Measurements from ENCODE around the gene RPL19. TPM values are rescaled to one million over a fixed set of nuclear protein-coding genes. Genes with fewer than 3 reads are reported as not detected.
A peak's percentile ranks its signal among the peaks of the same experiment; 100 is the strongest.

RPL19 gene
- total RNA-seq, result 3,324 and 3,891 TPM in 2 replicates

DNA sequence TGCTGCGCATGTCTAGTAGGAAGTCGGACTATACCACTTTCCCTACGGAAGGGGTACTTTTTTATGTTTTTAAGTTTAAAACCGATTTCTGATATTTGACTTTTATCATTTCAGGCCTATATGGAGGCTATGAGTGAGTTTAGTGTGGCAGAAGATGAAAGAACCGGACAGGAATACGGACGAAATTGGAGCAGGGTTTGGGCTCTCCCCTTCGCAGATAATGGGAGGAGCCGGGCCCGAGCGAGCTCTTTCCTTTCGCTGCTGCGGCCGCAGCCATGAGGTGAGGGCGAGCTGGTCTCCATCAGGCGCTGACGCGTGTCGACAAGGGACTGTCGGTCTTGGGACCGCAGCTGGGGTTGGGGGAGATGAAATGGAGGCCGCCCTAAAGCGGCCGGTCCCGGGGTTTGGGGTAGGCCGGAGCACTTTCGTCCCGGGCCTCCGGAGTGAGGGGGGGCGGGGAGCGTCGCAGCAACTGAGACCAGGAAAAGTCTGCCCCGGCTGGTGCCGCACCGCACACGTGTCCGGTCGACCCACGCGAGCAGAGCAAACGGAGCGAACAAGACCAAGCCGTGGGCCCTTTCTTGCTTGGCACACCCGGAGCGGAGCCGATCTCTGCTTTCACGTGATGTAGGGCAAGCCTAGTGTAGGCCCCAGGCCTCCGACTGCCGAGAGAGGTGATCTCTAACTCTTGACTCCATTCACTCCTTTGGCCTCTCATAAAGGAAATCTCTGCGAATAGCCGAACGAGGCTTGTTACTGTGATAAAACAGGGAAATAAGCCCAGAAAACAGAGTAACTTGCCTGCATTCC lies at the start of gene RPL19:
RPL19 (plus strand) TSS at position 214 of the 810 bp plus-strand sequence; CDS start at position 276, 62 bp downstream.
- TF ChIP-seq, protein P1, sequence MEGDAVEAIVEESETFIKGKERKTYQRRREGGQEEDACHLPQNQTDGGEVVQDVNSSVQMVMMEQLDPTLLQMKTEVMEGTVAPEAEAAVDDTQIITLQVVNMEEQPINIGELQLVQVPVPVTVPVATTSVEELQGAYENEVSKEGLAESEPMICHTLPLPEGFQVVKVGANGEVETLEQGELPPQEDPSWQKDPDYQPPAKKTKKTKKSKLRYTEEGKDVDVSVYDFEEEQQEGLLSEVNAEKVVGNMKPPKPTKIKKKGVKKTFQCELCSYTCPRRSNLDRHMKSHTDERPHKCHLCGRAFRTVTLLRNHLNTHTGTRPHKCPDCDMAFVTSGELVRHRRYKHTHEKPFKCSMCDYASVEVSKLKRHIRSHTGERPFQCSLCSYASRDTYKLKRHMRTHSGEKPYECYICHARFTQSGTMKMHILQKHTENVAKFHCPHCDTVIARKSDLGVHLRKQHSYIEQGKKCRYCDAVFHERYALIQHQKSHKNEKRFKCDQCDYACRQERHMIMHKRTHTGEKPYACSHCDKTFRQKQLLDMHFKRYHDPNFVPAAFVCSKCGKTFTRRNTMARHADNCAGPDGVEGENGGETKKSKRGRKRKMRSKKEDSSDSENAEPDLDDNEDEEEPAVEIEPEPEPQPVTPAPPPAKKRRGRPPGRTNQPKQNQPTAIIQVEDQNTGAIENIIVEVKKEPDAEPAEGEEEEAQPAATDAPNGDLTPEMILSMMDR (IDR thresholded peaks at IDR 0.05), result no peak
- ChIA-PET CTCF (interaction anchor here (0.9 to 2.2 kb wide), 8 partner anchors 25 to 217 kb away, joined by 3 to 16 read pairs (median 5); no protein-coding TSS in a partner anchor), POLR2A (interaction anchor here (0.6 to 3.2 kb wide), 37 partner anchors 9 to 1363 kb away, joined by 3 to 57 read pairs (median 5); partner anchors contain the start of genes ARL5C, CDK12, CWC25 and FBXL20)
- H3K9me3 Mint-ChIP-seq, result no peaks in the 10 kb centered on the region
- ATAC-seq (ENCODE audit: low read depth) (peak; percentile 80), DNase-seq (peak; percentile 71)
- no peaks in the 10 kb centered on the region for H3K27me3 Mint-ChIP-seq
- H3K36me3 Mint-ChIP-seq (ENCODE audit: low read depth), result peaks cover 54% of the 10 kb centered on the region
- peak within 1 kb of the TSS; percentile 100 for H3K27ac Mint-ChIP-seq
- peak within 1 kb of the TSS; percentile 99 for H3K4me3 Mint-ChIP-seq
- peaks cover 69% of the 10 kb centered on the region for H3K4me1 Mint-ChIP-seq
- intact Hi-C loops (cut with micrococcal nuclease), result loop anchor here (1.0 to 10.0 kb wide), 6 partner anchors 9 to 448 kb away; partner anchors contain the start of genes FBXL20, PPP1R1B and PSMB3

DNA sequence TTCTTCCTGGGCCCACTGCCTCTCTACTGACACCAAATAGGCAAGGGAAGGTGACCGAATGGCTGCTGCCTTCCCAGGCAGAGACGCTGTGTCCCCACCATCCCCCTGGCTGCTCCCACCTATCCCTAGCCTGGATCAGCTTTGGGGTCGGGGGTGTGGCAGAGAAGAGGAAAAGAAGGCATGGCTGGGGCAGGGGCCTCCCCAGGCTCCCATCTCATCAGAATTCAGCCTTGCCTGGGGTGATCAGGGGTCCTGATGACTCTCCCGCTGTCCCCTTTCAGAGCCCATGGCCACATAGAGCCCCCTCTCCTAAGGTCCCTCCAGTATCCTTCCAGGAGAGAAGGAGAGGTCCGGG lies 49.3 kb upstream of the RPL19 start:
- CTCF ChIA-PET, result interaction anchor here (1.3 to 5.4 kb wide), 2 partner anchors 94 to 167 kb away, joined by 6 to 160 read pairs; no protein-coding TSS in a partner anchor
- Mint-ChIP-seq H3K4me3 (peak overlapping the region; percentile 54), H3K27me3 (peaks cover 47% of the 10 kb centered on the region), H3K4me1 (peaks cover 36% of the 10 kb centered on the region), H3K9me3 (no peaks in the 10 kb centered on the region), H3K36me3 (ENCODE audit: low read depth) (peaks cover 11% of the 10 kb centered on the region), H3K27ac (no peak overlapping the region)
- TF ChIP-seq, protein P1 (IDR thresholded peaks at IDR 0.05), result no peak
- DNase-seq (no peak), ATAC-seq (ENCODE audit: low read depth) (no peak)
- intact Hi-C loops (cut with micrococcal nuclease), result loop anchor here (5.0 to 10.0 kb wide), 2 partner anchors 183 to 476 kb away; partner anchors contain the start of genes EPOP and FBXO47
- POLR2A ChIA-PET, result interaction anchor here (4.2 kb wide), 1 partner anchor 282 kb away, joined by 40 read pairs; the partner anchor contains the start of gene LASP1

DNA sequence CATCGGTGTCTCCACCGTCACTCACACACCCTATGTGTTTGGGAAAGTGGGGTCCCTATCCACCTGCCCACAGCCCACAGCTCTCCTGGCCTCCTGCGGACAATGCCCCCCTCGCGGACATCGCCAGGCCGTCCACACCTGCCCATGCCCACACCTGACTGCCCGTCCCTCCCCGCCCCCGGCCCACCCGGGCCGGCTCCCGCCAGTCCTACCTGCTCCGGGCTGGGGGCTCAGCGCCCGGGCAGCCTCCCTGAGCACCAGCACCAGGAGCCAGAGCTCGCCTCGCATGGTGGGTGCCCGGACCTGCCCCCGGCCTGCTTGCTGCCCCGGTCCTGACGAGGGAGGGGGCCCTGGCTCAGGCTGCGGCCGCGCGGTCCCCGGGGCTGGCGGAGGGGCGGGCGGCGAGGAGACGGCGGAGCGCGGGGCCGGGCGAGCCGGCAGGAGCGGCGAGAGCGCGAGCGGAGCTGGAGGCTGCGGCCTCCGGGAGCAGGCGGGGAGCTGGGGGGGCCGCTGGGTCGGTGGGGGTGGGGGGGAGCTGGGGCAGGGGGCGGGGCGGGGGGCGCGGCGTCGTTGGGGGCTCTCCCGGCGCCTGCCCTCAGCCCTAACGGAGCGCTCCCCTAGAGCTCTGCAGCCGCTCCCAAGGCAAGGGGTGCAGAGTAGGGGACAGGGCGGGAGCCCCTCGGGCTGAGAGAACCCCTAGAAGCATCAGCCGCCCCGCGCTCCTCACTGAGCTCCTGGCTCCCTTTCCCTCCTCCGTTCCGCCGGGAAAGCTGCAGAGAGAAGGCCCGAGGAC lies 48.7 kb upstream of the RPL19 start, which contains the start of gene PLXDC1:
PLXDC1 (minus strand) TSS at position 488 of the 793 bp plus-strand sequence; CDS start at position 288, 200 bp downstream.
- peaks cover 36% of the 10 kb centered on the region for H3K4me1 Mint-ChIP-seq
- POLR2A ChIA-PET, result interaction anchor here (1.0 to 4.2 kb wide), 2 partner anchors 13 to 282 kb away, joined by 6 to 40 read pairs; partner anchors contain the start of gene LASP1
- CTCF ChIA-PET, result interaction anchor here (1.3 to 5.4 kb wide), 2 partner anchors 93 to 168 kb away, joined by 6 to 160 read pairs; no protein-coding TSS in a partner anchor
- TF ChIP-seq, protein P1 (IDR thresholded peaks at IDR 0.05), result no peak
- peaks cover 47% of the 10 kb centered on the region for H3K27me3 Mint-ChIP-seq
- H3K4me3 Mint-ChIP-seq, result peak within 1 kb of the TSS; percentile 97
- no peak for ATAC-seq (ENCODE audit: low read depth)
- intact Hi-C loops (cut with micrococcal nuclease), result loop anchor here (5.0 to 10.0 kb wide), 2 partner anchors 184 to 477 kb away; partner anchors contain the start of genes EPOP and FBXO47
- H3K9me3 Mint-ChIP-seq, result no peaks in the 10 kb centered on the region
- no peak within 1 kb of the TSS for H3K27ac Mint-ChIP-seq
- DNase-seq, result no peak
- peaks cover 11% of the 10 kb centered on the region for H3K36me3 Mint-ChIP-seq (ENCODE audit: low read depth)

DNA sequence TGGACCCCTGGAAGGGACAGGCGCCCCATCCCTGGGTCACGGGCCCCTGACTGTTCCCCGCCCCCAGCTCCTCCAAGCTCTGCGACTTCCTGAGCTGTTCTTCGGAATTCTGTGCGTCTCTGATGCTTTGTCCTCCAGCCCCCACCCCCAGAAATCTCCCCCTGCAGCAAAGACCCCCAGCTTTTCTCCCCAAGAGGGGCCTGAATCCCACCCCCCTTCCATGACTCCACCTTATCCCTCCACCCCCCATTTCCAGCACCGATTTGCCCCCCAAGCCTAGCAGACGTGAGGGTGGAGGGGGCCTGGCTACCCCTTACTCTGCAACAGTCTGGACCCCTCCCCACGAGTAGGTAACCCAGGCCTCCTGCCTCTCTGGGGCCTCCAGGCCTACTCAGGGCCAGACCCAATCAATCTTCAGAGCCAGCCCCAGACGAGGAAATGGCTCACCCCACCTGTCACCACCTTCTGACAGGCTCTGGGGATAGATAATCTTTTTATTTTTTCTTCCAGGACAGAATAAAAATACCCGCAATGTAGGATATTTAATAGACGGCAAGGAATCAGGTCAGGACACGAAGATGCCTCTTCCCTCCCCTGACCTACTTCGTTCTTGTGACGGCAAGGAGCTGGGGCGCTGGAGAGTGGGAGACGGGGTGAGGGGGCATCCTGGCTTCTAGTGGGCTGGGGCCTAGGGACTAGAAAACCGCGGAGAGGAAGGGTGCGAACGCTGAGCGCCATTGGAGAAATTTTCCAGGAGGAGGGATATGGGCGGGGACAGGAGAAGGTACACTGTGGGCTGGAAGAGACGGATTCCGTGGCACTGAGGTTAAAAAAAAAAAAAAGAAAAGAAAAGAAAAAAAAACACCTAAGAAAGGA lies 47.9 kb upstream of the RPL19 start:
- POLR2A ChIA-PET, result interaction anchor here (0.6 to 4.2 kb wide), 13 partner anchors 13 to 1016 kb away, joined by 3 to 40 read pairs (median 6); partner anchors contain the start of genes ARL5C, LASP1, PSMB3 and RPL19
- CTCF ChIA-PET, result interaction anchor here (0.6 to 5.4 kb wide), 24 partner anchors 8 to 1760 kb away, joined by 3 to 160 read pairs (median 4); partner anchors contain the start of genes ARL5C, LASP1 and RPL19
- ATAC-seq (ENCODE audit: low read depth) (no peak), DNase-seq (no peak)
- intact Hi-C loops (cut with micrococcal nuclease), result loop anchor here (2.0 to 10.0 kb wide), 6 partner anchors 45 to 477 kb away; partner anchors contain the start of genes CACNB1, EPOP, FBXO47 and LASP1NB
- H3K4me3 Mint-ChIP-seq, result peak overlapping the region; percentile 97
- H3K36me3 Mint-ChIP-seq (ENCODE audit: low read depth), result peaks cover 11% of the 10 kb centered on the region
- H3K4me1 Mint-ChIP-seq, result peaks cover 36% of the 10 kb centered on the region
- peak overlapping the region; percentile 99 for H3K27ac Mint-ChIP-seq
- H3K27me3 Mint-ChIP-seq, result peaks cover 45% of the 10 kb centered on the region
- TF ChIP-seq, protein P1 (IDR thresholded peaks at IDR 0.05), result no peak
- H3K9me3 Mint-ChIP-seq, result no peaks in the 10 kb centered on the region

Data from activated B cell treated with CpG ODN at 0.5 μM for 24 hours (primary cell).